Gastrocnemius medialis (tissue), 4 donors: ENCODE data around the gene KDM4B. TPM values are rescaled to one million over a fixed set of nuclear protein-coding genes. Genes with fewer than 3 reads are reported as not detected.
A peak's percentile ranks its signal among the peaks of the same experiment; 100 is the strongest.

Experiments used
- ATAC-seq, 2 donors: fragments of 150-250 bp; one replicate each; pipeline ENCODE4 v1.9.1; 2016
- DNase-seq, 2 donors: peaks; one replicate each; pipeline ENCODE4 v3.0.0-alpha.2; 2019
- H3K27ac ChIP-seq, 4 donors: fragments of 200-600 bp; sonication (generic); 1 replicate in 1 of 4; 2 replicates in 3 of 4; pipeline ENCODE4 v1.5.1; 2016 to 2018; ENCODE audit warnings: mild to moderate bottlenecking in 2 of 4, moderate library complexity in 1 of 4
- H3K27me3 ChIP-seq, 3 donors: fragments of 200-600 bp; sonication (generic) in 2 of 3; 1 replicate in 1 of 3; 2 replicates in 2 of 3; pipeline versions ENCODE4 v1.5.1 to v1.6.0; 2016 to 2019; ENCODE audit warnings: mild to moderate bottlenecking in 1 of 3, moderate library complexity in 1 of 3
- H3K36me3 ChIP-seq, 2 donors: fragments of 200-600 bp; sonication (generic) in 1 of 2; one replicate each; pipeline ENCODE4 v1.5.1; 2017 to 2018
- H3K4me1 ChIP-seq, 2 donors: fragments of 200-600 bp; sonication (generic) in 1 of 2; one replicate each; pipeline ENCODE4 v1.5.1; 2016 to 2017; ENCODE audit warnings: mild to moderate bottlenecking in 2 of 2
- H3K4me3 ChIP-seq, 4 donors: fragments of 200-600 bp; sonication (generic) in 3 of 4; 1 replicate in 1 of 4; 2 replicates in 3 of 4; pipeline ENCODE4 v1.5.1; 2016 to 2019; ENCODE audit warnings: mild to moderate bottlenecking in 2 of 4
- H3K9me3 ChIP-seq, 3 donors: fragments of 200-600 bp; sonication (generic) in 2 of 3; 1 replicate in 1 of 3; 2 replicates in 2 of 3; pipeline ENCODE4 v1.5.1; 2016 to 2019
- CTCF ChIP-seq, 5 experiments: fragments of 450-650 bp in 3 of 5; fragments of 200-600 bp in 2 of 5; sonication (generic) in 2 of 5; IDR thresholded peaks in 4 of 5; conservative IDR thresholded peaks in 1 of 5; 1 replicate in 4 of 5; 2 replicates in 1 of 5; pipeline ENCODE4 v1.5.1; 2016 to 2019; ENCODE audit warnings: antibody characterized with exemption in 5 of 5, mild to moderate bottlenecking in 3 of 5, moderate library complexity in 3 of 5
- POLR2A ChIP-seq, 2 donors: fragments of 450-650 bp; IDR thresholded peaks; one replicate each; pipeline ENCODE4 v1.6.1; 2017; ENCODE audit warnings: antibody characterized with exemption in 2 of 2, mild to moderate bottlenecking in 2 of 2, moderate library complexity in 2 of 2
- in situ Hi-C, 4 donors: fragments of 200-750 bp; cut with MboI; loops; one replicate each; pipeline versions ENCODE4 v1.15.0 to v1.8.0; 2017; ENCODE audit warnings: low sequenced_read_pairs in 4 of 4
- intact Hi-C: fragments of 100-400 bp; cut with DNase I; formaldehyde crosslinking; loops from one replicate; pipeline ENCODE4 v1.15.1; 2023; ENCODE audit warnings: low total_unique reads
- total RNA-seq, 4 donors: library from RNA; depleted of rRNA; stranded (reverse); fragments of >200 nt; gene quantifications; one replicate each; pipeline versions ENCODE4 v1.1.0 to v1.2.3, GENCODE V29; 2016

Gene KDM4B
- total RNA-seq, 4 donors from 2014 or later: 40.9 to 61.4 (median 46.4) TPM

GRCh38 chr19:5149508-5149907 is 180.6 kb downstream of the KDM4B start:
- ATAC-seq (no peak), DNase-seq (peak in 1 of 2 donors; percentile 10)
- intact Hi-C loops (no loop called here), in situ Hi-C loops (no loop called here)
- Histone ChIP-seq H3K27me3 (no peaks in the 10 kb centered on the region), H3K9me3 (no peaks in the 10 kb centered on the region), H3K27ac (no peak overlapping the region), H3K36me3 (peaks cover 0 to 47% of the 10 kb centered on the region in 2 donors), H3K4me1 (peaks cover 3 to 8% of the 10 kb centered on the region in 2 donors), H3K4me3 (no peak overlapping the region)
- TF ChIP-seq CTCF (IDR thresholded peaks at IDR 0.05 in 4 of 5, conservative IDR thresholded peaks at IDR 0.05 in 1 of 5) (no peak), POLR2A (IDR thresholded peaks at IDR 0.05) (no peak)

- no peaks in the 10 kb centered on the region for H3K27me3 ChIP-seq
- H3K4me1 ChIP-seq: peaks cover 5 to 15% of the 10 kb centered on the region in 2 donors
- H3K27ac ChIP-seq: no peak overlapping the region
- H3K4me3 ChIP-seq: no peak overlapping the region
- H3K36me3 ChIP-seq: peaks cover 0 to 40% of the 10 kb centered on the region in 2 donors
- ATAC-seq (no peak), DNase-seq (peak in 1 of 2 donors; percentile 10)
- H3K9me3 ChIP-seq: no peaks in the 10 kb centered on the region
- TF ChIP-seq CTCF (IDR thresholded peaks at IDR 0.05 in 4 of 5, conservative IDR thresholded peaks at IDR 0.05 in 1 of 5) (no peak), POLR2A (IDR thresholded peaks at IDR 0.05) (no peak)
- intact Hi-C loops (no loop called here), in situ Hi-C loops (no loop called here)
Measured at GRCh38 chr19:5149932-5150901, 181.3 kb downstream of the KDM4B start.

GRCh38 chr19:5150902-5151741 is 182.2 kb downstream of the KDM4B start:
- peaks cover 13 to 24% of the 10 kb centered on the region in 2 donors for H3K4me1 ChIP-seq
- in situ Hi-C loops: no loop called here
- H3K27ac ChIP-seq: no peak overlapping the region
- H3K27me3 ChIP-seq: no peaks in the 10 kb centered on the region
- ATAC-seq: no peak
- intact Hi-C loops: no loop called here
- TF ChIP-seq CTCF (IDR thresholded peaks at IDR 0.05 in 4 of 5, conservative IDR thresholded peaks at IDR 0.05 in 1 of 5) (no peak), POLR2A (IDR thresholded peaks at IDR 0.05) (no peak)
- no peak overlapping the region for H3K4me3 ChIP-seq
- peak in 1 of 2 donors; percentile 11 for DNase-seq
- peaks cover 0 to 32% of the 10 kb centered on the region in 2 donors for H3K36me3 ChIP-seq
- no peaks in the 10 kb centered on the region for H3K9me3 ChIP-seq

- no peak for TF ChIP-seq CTCF (IDR thresholded peaks at IDR 0.05 in 4 of 5, conservative IDR thresholded peaks at IDR 0.05 in 1 of 5)
- TF ChIP-seq POLR2A (IDR thresholded peaks at IDR 0.05): no peak
- no peaks in the 10 kb centered on the region for H3K9me3 ChIP-seq
- in situ Hi-C loops (no loop called here), intact Hi-C loops (no loop called here)
- DNase-seq (peak in 1 of 2 donors; percentile 7), ATAC-seq (no peak)
- H3K27me3 ChIP-seq: no peaks in the 10 kb centered on the region
- H3K27ac ChIP-seq: no peak overlapping the region
- H3K4me3 ChIP-seq: no peak overlapping the region
- peaks cover 16 to 30% of the 10 kb centered on the region in 2 donors for H3K4me1 ChIP-seq
- H3K36me3 ChIP-seq: peaks cover 0 to 25% of the 10 kb centered on the region in 2 donors
Measured at GRCh38 chr19:5152013-5152763, 183.3 kb downstream of the KDM4B start.
